ENCODE results near the gene ERN2. TPM values are rescaled to one million over a fixed set of nuclear protein-coding genes. Genes with fewer than 3 reads are reported as not detected.

The ERN2 gene
- total and polyA plus RNA-seq, 9 of the 15 experiments (the other 6 are each of a cell fraction or from before 2014, with no cell fraction given) = 0.07 to 1.5 (median 0.51) TPM; not detected in 3

DNA sequence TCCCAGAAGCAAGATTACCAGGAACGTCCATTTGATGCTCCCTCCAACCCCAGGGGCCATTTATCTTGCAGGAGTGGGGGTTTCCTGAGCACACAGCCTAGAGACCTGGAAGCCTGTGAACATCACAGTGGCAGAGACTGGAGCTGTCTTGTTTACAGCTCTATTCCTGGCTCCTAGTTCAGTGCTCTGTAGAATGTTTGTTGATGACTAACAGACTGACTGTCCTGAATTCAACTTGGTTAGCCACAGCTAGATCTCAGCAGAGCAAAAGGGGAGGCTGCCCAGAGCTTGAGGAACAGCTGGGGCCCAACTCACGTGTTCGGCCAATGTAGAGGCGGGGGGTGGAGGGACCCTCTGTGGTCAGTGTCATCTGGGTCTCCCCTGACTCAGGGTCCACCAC lies 6.6 kb downstream of the ERN2 start:
- intact Hi-C loops (cut with micrococcal nuclease) = no loop called here
- Histone ChIP-seq H3K36me3 (ENCODE audit: control insufficient read depth, insufficient read depth, low read length) (no peaks in the 10 kb centered on the region), H3K9ac (ENCODE audit: insufficient read depth in 1 of 2, low read depth in 2 of 2, low read length in 2 of 2) (no peak overlapping the region), H2AFZ (ENCODE audit: low read depth, low read length) (no peak overlapping the region), H3K9me1 (ENCODE audit: control insufficient read depth, insufficient read depth, low read length) (no peaks in the 10 kb centered on the region), H3K27me3 (ENCODE audit: control insufficient read depth in 2 of 2, insufficient read depth in 2 of 2, low read length in 2 of 2) (no peaks in the 10 kb centered on the region), H3K79me2 (ENCODE audit: control insufficient read depth, insufficient read depth, low read length) (no peaks in the 10 kb centered on the region), H3K4me2 (ENCODE audit: insufficient read depth, low read length) (no peak overlapping the region), H3K9me3 (replicated peaks; ENCODE audit: control insufficient read depth, insufficient read depth, low read depth, low read length) (peaks cover 3% of the 10 kb centered on the region), H3K27ac (ENCODE audit: extremely low read depth, low read depth, low read length) (no peak overlapping the region), H3K4me3 (no peak overlapping the region), H3K4me1 (replicated peaks in 1 of 2; ENCODE audit: control insufficient read depth in 2 of 2, insufficient read depth in 2 of 2, low read length in 2 of 2) (peaks cover 0 to 6% of the 10 kb centered on the region in 2 experiments; a peak in 2 of 5 replicates), H4K20me1 (replicated peaks; ENCODE audit: control insufficient read depth, insufficient read depth, low read length) (no peaks in the 10 kb centered on the region)
- no TSS peak for BruUV-seq (replicated peaks)
- 26% methylated on average over 4 of the region's 4 CpGs for WGBS (ENCODE audit: insufficient coverage, low coverage, missing lambda C conversion rate)
- no peak for TF ChIP-seq CBX1 (IDR thresholded peaks at IDR 0.05; ENCODE audit: low read depth)
- peak; percentile 84 for TF ChIP-seq ZNF3 (CRISPR knock-in tag; IDR thresholded peaks at IDR 0.05)
- peak; percentile 23 for TF ChIP-seq RBM25 (IDR thresholded peaks at IDR 0.05; ENCODE audit: low read depth, low read length, severe bottlenecking)
- CTCF ChIA-PET (ENCODE audit: low intra/inter-chr PET ratio) = no interaction called here
- in situ Hi-C loops (cut with MboI) = no loop called here
- POLR2A ChIA-PET = interaction anchor here (0.6 to 3.1 kb wide), 4 partner anchors 10 to 832 kb away, joined by 3 to 13 read pairs (median 6); no protein-coding TSS in a partner anchor
- ATAC-seq = no peak
- no peak for FAIRE-seq
- no peak for DNase-seq (ENCODE audit: extremely low read depth in 1 of 4, low spot score in 3 of 4)

DNA sequence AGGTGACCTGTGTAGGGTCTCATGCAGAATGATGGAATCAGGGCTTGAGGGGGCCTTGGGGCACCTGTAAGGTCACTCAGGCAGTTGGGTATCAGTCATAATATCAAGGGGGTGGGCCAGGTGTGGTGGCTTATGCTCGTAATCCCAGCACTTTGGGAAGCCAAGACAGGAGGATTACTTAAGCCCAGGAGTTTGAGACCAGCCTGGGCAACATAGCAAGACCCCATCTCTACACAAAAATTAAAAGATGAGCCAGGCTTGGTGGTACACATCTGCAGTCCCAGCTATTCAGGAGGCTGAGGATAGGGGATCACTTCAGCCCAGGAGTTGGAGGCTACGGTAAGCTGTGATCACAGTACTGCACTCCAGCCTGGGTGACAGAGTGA lies 7.5 kb downstream of the ERN2 start:
- ChIA-PET POLR2A (interaction anchor here (0.6 kb wide), 1 partner anchor 109 kb away, joined by 3 read pairs; no protein-coding TSS in a partner anchor), CTCF (ENCODE audit: low intra/inter-chr PET ratio) (no interaction called here)
- Histone ChIP-seq H3K9ac (ENCODE audit: insufficient read depth in 1 of 2, low read depth in 2 of 2, low read length in 2 of 2) (no peak overlapping the region), H3K36me3 (ENCODE audit: control insufficient read depth, insufficient read depth, low read length) (no peaks in the 10 kb centered on the region), H3K27ac (ENCODE audit: extremely low read depth, low read depth, low read length) (no peak overlapping the region), H3K79me2 (ENCODE audit: control insufficient read depth, insufficient read depth, low read length) (no peaks in the 10 kb centered on the region), H3K4me2 (ENCODE audit: insufficient read depth, low read length) (no peak overlapping the region), H4K20me1 (replicated peaks; ENCODE audit: control insufficient read depth, insufficient read depth, low read length) (no peaks in the 10 kb centered on the region), H3K4me1 (replicated peaks in 1 of 2; ENCODE audit: control insufficient read depth in 2 of 2, insufficient read depth in 2 of 2, low read length in 2 of 2) (peaks cover 5 to 10% of the 10 kb centered on the region in 2 experiments; a peak in 4 of 5 replicates), H3K4me3 (no peak overlapping the region), H3K27me3 (ENCODE audit: control insufficient read depth in 2 of 2, insufficient read depth in 2 of 2, low read length in 2 of 2) (no peaks in the 10 kb centered on the region), H3K9me1 (ENCODE audit: control insufficient read depth, insufficient read depth, low read length) (no peaks in the 10 kb centered on the region), H2AFZ (ENCODE audit: low read depth, low read length) (no peak overlapping the region), H3K9me3 (replicated peaks; ENCODE audit: control insufficient read depth, insufficient read depth, low read depth, low read length) (peaks cover 3% of the 10 kb centered on the region)
- TF ChIP-seq XRCC4 (IDR thresholded peaks at IDR 0.05; ENCODE audit: extremely low read depth, insufficient read depth, insufficient read length) (no peak), LCOR (CRISPR knock-in tag; IDR thresholded peaks at IDR 0.05) (no peak), MCM7 (IDR thresholded peaks at IDR 0.05) (no peak), RCOR1 (IDR thresholded peaks at IDR 0.05; ENCODE audit: borderline replicate concordance in 1 of 2, low read depth in 2 of 2, low read length in 2 of 2) (no peak), PML (IDR thresholded peaks at IDR 0.05; ENCODE audit: low read length) (no peak), ZNF121 (CRISPR knock-in tag; conservative IDR thresholded peaks at IDR 0.05) (peak; percentile 87), NFIX (CRISPR knock-in tag; IDR thresholded peaks at IDR 0.05; ENCODE audit: low read depth) (no peak)
- TF ChIP-seq, protein P1, sequence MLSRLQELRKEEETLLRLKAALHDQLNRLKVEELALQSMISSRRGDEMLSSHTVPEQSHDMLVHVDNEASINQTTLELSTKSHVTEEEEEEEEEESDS (CRISPR knock-in tag; IDR thresholded peaks at IDR 0.05) = no peak
- in situ Hi-C loops (cut with MboI) (no loop called here), intact Hi-C loops (cut with micrococcal nuclease) (no loop called here)
- no peak for DNase-seq (ENCODE audit: extremely low read depth in 1 of 4, low spot score in 3 of 4)
- WGBS (ENCODE audit: insufficient coverage, low coverage, missing lambda C conversion rate) = 15% methylated on average over 2 of the region's 2 CpGs
- no peak for ATAC-seq
- BruUV-seq (replicated peaks) = no TSS peak
- no peak for FAIRE-seq
